GM19023 (cell line): ENCODE data around the gene TMEM259.

Experiments
- ATAC-seq: cut with Tn5 transposase; IDR thresholded peaks from one replicate; pipeline ENCODE4 v1.9.1; 2021; ENCODE audit warnings: mild to moderate bottlenecking, moderate library complexity; ENCODE audit not compliant: unreplicated experiment

The TMEM259 gene

DNA sequence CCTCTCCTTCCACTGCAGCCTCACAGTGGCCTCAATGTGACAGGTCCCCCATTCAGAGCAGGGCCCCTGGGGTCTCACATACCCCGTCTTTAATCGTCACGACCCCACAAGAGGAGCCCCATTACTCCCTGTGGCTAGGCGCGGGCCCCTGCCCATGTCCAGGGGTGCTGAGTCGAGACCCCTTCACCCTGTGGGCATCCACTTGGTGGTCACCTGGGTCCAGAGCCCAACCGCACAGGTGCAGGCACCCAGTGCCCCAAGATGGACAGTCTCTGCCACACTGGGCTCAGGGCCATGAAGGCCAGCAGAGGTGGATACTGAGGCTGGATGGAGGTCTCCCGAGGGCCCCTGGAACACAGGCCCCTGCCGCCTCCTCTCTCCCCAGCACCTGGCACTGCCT, 3.0 kb downstream of the TMEM259 start:
- no peak for ATAC-seq

DNA sequence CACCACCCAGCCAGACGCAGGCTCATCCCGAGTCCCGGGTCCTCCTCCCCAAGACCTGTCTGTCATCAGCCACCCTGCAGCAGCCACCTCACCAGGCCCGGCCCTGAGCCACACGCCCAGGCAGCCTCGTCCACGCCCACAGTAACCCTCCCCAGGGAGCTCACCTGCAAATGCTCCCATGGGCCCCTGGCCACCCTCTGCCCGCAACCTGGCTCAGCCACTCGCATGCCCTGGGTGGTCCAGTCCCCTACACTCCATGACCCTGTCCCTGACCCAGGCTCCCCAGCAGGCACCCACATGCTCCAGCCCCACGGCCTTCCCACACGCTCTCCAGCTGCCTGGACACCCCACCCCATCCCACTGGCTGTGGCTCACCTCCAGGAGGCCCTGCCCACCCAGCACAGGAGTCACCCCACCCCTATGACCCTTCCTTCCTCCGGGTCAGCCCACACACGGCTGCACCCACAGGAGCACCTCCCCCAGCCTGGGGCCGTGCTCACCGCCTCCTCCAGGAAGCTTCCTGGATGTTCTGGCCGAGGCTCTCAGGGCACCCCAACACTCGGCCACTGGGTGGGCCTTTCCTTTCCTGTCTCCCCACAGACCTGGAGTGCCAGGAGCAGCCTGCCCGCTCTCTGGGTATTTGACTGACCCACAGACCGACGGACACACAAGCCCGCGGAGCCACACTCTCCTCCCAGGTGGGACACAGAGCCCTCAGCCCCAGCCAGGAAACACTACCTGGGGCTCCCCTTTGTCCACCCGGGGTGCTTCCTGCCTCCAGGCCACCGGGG, 3.6 kb downstream of the TMEM259 start:
- ATAC-seq: no peak

DNA sequence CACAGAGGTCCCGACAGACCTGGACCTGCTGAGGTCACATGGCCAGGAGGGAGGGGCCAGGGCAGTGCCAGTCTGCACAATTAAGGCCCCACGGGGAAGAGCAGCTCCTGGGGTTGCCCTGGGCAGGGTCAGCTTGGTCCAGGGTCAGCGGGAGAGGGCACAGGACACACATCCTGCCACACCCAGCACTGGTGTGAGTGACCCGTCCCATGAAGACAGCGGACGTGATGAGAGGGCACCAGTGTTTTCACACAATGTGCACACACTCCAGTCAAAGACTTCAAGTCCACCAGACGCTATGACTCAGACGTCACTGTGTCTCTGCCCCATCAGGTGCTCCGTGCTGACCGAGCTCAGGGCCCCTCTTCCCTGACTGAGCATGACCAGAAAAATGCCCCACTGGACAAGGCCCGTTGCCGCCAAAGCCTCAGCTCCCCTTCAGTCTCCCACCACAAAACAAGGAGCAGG, 4.2 kb downstream of the TMEM259 start:
- no peak for ATAC-seq

DNA sequence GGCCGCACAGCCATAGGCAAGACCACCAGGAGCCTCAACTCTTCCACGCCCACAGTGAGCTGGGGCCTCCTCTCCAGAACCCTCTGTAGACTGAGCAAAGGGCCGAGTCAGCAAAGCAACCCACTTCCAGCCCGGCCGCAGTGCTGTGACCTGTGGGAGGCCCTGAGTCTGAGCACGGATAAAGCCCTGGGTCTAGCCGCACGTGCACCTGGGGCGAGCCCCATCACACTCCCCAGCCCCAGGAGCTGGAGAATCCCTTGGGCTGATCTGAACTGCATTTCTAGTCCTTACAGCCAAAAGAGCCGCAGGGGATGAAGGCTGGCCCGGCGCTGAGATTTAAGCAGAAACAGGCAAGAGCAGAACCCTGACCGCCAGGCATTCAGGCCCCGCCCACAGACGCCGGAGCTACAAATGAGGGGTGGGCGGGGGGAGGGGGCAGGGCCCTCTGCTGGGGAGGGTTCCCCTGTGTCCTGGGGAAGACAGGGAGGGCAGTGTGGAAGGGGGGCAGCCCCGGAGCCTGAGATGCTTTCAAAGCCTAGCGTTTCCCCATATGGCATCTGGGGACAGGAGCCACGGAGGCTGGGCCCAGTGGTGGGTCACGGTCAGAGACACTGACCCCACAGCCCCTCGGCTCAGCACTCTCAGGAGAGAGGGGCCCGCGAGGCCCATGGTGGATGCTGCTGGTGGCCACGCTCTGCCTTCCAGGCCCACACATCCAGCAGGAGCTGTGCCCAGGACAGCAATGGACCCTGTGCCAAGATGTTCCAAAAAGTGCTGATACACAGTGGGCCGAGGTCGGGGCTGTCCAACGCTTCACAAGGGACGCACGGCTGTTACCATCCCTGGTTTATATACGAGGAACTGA, 4.9 kb downstream of the TMEM259 start:
- no peak for ATAC-seq

DNA sequence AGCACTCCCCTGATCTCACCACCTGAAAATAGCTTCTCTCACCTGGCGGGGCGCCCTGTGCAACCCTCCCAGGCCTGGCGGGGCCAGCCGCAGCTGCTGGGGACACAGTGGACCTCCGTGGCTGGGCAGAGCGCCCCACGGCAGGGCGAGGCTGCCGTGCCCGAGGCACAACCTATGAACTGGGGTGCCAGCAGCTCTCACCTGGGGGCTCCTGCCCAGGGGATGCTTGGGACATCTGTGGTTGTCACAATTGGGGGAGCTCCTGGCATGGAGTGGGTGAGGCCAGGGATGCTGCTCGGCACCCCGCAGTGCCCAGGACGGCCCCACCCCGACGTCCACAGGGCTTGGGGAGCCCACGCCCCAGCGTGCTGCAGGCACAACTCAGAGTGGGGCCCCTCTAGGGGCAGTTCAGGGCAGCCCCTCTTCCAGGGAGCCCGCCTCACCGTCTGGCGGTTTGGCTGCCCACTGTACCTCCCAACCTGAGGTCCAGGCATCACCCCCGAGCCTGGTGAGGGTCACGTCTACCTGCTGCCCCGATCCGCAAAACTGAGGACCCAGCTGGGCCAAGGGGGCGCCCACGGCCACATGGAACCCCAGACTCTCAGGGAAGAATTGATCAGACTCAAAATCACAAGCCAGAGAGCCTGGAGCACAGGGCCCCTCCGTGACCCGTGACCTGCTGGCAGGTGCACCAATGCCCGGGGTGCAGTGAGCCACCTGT, 5.7 kb downstream of the TMEM259 start:
- no peak for ATAC-seq

DNA sequence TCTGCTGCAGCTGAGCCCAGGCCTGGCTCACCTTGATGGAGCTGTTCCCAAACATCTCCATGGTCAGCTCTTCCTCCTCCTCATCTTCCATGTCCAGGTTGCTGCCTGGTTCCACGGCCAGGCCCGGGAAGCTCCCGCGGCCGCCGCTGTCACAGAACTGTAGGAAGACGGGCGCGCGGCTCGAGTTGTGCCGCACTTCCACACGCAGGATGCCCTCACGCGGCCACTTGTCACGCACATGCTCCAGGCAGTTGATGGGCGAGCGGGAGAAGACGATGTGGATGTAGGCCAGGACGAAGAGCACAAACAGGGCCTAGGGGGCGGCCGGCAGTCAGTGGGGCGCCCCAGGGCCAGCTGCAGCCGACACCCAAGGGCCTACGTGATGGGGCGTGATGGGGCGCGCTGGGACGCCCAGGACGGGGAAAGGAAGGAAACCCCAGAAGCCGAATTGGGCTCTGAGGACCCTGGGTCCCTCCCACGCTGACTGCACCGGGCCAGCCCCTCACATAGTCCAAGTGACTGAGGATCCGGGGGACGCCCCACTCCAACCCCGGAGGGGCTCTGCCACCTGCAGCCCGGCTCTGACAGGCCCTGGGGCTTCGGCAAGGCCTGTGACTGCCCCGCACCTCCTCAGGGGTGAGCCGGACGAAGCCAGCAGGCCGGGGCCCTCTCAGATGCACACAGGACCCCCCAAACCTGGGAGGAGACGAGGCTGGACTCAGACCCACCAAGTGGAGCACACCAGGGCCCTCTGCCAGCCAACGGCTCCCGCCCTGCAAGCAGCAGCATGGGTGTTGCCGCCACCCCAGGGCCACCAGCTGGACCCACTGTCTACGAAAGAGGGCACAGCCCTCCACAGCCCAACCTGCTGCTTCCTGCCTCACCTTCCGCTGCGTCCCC, 6.5 kb downstream of the TMEM259 start:
- ATAC-seq: no peak

DNA sequence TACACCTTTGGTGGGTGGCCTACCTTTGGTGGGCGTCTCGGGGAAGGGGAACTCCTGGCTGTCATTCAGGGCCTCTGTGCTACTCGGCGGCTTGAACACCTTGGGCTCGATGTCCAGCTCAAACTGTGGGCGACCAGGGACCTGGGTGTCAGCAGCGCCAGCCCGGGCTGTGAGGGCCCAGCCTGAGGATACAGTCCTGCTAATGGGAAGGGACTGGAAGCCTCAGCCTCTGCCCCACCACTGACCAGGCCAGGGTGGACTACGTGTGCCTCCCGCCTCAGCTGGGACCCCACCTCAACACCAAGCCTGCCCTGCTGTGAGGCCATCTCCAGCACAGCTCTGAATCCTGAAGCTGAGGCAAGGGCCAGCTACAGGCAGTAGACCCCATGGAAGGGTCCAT, 7.7 kb downstream of the TMEM259 start:
- ATAC-seq: no peak

DNA sequence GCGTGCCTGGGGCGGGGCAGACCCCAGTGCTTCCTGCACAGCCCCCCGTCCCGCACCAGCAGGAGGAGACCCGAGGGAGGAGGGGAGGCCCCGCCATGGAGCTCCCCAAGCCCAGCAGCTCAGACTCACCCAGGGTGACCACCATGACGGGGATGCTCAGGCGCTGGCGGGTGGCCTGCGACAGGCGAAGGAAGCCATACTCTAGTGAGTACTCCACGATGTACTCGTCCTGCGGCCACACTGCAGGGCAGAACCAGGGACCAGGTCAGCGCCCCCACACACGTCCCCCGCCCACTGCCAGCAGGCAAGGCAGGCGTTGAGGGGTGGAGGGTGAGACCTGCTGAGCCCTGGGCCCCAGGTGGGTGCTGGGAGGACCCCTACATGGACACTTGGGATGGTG, 8.6 kb downstream of the TMEM259 start:
- no peak for ATAC-seq

DNA sequence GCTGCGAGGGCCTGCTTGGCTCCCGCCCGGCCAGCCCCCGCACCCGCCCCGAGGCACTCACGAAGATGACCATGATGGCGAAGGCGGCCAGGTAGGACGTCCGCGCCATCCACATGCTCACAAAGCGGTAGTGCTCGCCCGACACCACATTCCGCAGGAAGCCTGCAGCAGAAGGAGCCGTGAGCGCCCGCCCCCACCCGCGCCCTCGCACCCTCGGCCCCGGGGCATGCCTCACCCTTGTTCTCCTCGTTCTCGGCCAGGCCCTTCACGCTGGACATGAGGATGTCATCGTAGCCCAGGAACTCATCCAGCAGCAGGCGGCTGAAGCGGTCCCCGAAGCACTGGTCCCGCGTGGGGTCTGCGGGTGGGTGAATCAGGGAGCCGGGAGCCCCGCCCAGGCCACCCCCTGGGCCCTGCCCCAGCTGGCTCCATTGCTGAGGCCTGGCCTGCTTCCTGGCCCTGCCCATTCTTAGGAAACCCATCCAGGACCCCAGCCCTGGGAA, 9.0 kb downstream of the TMEM259 start:
- no peak for ATAC-seq

DNA sequence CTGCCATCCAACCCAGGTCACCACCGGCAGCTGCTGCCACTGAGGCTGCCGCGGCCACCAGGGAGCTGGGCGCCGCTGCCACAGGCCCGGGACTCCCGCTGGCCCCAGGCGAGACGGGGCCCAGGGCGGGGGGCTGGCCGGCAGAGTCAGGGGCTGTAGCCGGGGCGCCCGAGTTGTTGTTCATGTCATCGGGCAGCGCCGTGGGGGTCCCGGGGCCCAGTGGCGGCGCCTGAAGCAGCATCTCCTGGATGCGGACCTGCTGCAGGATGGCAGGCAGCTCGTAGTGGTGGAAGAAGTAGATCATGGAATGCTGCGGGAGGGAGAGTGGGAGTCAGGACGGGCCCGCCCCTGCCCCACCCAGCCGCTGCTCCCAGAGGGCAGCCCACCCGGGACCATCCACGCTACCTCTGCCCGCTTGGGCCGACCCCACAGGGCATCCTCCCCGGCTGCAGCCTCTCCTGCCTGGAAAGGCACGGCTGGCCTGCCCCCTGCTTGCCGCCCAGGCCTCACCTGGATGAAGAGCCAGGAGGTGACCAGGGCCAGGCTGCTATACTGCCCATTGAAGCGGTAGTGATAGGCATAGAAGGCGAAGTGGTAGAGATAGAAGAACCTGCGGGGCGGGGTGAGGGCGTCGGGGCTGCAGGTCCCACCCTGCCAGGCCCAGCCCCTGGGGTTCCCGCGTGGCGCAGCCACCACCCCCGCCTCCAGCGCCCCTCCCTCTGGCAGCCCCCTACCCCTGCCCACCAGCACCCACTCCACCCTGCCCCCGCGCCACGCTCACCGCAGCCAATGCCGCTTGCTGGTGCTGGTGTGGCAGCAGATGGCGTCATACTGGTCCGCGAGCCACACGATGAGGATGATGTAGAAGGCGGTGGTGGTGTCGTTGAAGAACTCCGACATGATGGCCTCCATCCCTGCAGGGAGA, 10.1 kb downstream of the TMEM259 start:
- ATAC-seq: no peak

DNA sequence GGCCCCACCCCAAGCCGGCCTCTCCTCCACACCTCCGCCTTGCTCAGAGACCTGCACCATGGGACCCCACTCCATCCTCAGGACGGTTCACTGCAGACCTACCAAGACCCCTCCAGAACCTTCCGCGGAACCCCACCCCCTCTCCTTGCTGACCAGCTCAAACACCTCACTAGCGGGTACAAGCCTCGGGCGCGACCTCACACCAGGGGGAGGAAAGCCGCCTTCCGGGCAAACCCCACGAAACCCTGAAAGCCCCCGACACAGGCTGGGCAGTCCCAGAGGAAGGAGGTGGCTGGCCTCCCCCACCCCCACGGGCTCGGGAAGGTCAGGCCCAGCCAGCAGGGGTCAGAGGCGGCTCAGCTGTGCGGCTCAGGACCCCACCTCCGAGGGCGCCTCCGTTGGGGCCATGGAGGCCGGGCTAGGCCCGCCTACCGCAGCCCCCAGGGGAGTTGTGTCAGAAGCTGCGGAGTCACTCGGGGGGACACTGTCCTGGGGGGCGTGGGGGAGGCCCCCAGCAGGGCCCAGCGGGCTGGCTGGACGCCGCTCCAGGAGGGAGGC, 10.9 kb downstream of the TMEM259 start:
- no peak for ATAC-seq

DNA sequence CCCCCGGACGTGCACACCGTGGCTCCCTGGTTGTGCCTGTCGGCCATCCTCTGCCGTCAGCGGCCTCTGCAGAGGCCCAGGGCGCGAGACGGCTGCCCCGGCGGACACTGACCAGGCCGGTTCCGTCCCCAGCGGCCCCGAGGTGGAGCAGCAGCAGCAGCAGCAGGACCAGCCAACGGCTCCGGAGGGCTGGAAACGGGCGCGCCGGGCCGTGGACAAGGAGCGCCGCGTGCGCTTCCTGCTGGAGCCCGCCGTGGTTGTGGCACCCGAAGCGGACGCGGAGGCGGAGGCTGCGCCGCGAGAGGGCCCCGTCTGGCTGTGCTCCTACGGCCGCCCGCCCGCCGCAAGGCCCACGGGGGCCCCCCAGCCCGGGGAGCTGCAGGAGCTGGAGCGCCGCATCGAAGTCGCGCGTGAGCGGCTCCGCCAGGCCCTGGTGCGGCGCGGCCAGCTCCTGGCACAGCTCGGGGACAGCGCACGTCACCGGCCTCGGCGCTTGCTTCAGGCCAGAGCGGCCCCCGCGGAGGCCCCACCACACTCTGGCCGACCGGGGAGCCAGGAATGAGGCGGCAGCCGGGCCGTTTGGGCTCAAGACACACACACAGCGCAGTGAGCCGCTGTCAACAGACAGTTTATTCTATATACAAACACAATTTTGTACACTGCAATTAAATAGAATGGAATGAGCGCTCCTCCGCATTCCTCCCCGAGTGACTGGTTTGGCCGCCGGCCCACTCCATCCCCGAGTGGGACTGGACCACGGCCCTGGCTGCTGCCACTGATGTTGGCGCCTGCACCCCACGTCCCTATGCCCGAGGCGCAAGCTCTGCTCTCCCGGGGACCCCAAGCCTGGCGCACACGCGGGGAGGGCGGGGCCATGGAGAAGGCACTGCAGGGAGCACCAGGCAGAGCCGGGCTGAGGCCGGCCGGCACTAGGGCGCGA, 11.6 kb downstream of the TMEM259 start:
- ATAC-seq: no peak

DNA sequence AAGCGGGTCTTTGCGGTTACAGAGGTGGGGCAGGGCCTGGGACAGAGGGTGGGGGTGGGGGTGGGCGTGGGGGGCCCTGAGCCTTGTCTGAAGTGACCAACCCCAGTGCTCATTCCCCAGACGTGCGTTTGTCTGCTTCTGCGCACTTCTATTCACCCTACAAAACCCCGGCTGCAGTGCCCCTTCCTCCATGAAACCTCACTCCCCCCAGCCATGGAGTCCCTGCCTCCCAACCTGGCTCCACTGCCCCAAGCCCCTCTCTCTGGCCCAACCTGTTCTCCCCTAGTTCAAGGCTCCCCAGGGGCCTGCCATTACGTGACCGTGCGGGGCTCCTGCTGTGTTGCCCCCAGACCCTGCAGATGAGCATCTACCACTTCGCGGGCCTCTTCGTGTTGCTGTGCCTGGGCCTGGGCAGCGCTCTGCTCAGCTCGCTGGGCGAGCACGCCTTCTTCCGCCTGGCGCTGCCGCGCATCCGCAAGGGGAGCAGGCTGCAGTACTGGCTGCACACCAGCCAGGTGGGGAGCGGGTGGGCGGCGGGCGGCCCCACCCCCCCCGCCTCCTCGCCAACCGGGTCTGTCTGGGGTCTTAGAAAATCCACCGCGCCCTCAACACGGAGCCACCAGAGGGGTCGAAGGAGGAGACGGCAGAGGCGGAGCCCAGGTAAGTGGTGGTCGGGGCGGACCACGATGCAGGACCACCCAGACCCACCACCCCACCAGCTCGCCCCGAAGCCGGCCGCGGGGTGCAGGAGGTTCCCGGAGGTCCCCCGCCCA, 12.5 kb downstream of the TMEM259 start:
- ATAC-seq: no peak

DNA sequence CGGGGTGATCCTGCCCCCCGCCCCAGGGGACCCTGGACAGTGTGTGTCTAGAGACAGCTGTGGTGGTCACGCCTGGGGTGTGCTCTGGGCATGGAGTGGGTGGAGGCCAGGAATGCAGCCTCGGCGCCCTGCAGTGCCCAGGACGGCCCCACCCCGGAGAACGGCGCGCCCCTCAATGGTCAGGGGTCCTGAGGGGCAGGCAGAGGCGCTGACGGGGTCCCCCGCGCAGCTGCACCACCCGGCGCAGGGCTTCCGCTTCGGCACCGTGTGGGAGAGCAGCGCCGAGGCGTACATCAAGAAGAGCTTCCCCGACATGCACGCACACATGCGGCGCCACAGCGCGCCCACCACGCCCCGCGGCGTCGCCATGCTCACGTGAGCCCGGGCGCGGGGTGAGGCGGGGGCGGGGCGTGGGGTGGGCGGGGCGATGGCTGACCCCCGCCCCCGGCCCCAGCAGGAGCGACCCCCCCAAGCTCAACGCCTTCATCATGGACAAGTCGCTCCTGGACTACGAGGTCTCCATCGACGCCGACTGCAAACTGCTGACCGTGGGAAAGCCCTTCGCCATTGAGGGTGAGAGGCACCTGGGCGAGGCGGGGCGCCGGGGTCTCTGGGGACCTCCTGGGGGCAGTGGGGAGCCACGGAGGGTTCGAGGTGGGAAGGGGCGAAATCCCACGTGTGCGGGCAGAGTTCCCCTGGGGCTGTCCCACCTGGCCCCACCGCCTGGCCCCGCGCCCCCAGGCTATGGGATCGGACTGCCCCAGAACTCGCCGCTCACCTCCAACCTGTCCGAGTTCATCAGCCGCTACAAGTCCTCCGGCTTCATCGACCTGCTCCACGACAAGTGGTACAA, 13.3 kb downstream of the TMEM259 start:
- no peak for ATAC-seq

DNA sequence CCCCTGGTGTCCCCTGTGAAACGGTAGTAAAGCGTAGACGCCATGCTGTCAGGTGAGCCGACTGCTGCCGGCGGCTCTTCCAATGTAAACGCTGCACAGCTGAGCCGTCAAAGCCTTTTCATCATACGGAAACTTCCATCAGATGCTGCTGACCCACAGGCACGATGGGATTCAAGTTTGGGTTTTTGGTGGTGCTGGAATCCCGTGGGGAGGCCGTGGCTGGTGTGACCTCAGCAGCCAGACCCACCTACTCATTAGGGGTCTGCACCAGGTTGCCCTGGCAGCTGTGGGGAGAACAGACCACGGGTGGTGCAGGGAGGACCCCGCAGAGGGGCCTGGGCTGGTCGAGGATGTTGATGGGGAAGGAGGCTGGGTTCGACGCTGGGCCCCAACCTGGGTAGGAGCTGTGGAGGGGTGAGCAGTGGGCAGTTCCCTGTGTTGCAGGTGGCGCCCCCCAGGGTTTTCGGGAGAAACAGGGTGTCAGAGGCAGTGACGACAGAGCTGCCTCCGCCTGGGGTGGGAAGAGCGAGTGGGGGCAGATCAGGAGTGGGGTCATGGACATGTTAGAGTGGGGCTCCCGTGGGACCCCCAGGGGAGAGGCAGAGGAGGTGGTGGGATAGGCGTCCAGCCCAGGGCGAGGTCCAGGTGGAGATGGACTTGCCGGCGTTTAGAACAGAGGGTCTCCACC, 14.1 kb downstream of the TMEM259 start:
- ATAC-seq: no peak
